ENCODE results near the gene LITAF.

GRCh38 chr16:11570806-11571205 is 15.9 kb downstream of the LITAF start:
- TF ChIP-seq CTCF (conservative IDR thresholded peaks at IDR 0.05) (no peak), EZH2 (IDR thresholded peaks at IDR 0.05; ENCODE audit: low read depth) (no peak)
